Neuron (in vitro differentiated cells): ENCODE measurements around the gene RAPGEF1.
"Not testable (repeated sequence)": the region's sequence is repeated elsewhere in the genome, so short reads cannot be mapped to it uniquely, and the experiment has no call there.

Experiments
- H2AFZ ChIP-seq: one replicate; pipeline ENCODE4 v1.6.1; 2013; ENCODE audit warnings: low read depth, mild to moderate bottlenecking, inconsistent platforms, low read length, moderate library complexity
- H3K27me3 ChIP-seq: one replicate; pipeline ENCODE4 v1.6.1; 2013; ENCODE audit warnings: low read length; ENCODE audit not compliant: insufficient read depth
- H3K36me3 ChIP-seq: one replicate; pipeline ENCODE4 v1.6.1; 2013; ENCODE audit warnings: low read length; ENCODE audit not compliant: insufficient read depth
- H3K4me1 ChIP-seq: one replicate; pipeline ENCODE4 v1.6.1; 2013; ENCODE audit warnings: low read length; ENCODE audit not compliant: insufficient read depth
- H3K4me3 ChIP-seq: 2 replicates; pipeline ENCODE4 v1.5.1; 2013; ENCODE audit warnings: mild to moderate bottlenecking, low read length, moderate library complexity
- H3K9me3 ChIP-seq: one replicate; pipeline ENCODE4 v1.6.1; 2013; ENCODE audit warnings: low read length

RAPGEF1 gene

GRCh38 chr9:131762356-131762932, 22.6 kb upstream of the RAPGEF1 start:
- H3K27me3 ChIP-seq, result peaks cover 14% of the 10 kb centered on the region
- H3K9me3 ChIP-seq, result no peaks in the 10 kb centered on the region
- no peak overlapping the region for H3K4me3 ChIP-seq
- no peaks in the 10 kb centered on the region for H3K36me3 ChIP-seq
- H3K4me1 ChIP-seq, result no peaks in the 10 kb centered on the region
- H2AFZ ChIP-seq, result no peak overlapping the region

- Histone ChIP-seq H3K4me1 (no peaks in the 10 kb centered on the region), H2AFZ (no peak overlapping the region)
Observed at GRCh38 chr9:131759017-131759647, 19.3 kb upstream of the RAPGEF1 start.

GRCh38 chr9:131757549-131757948, 17.7 kb upstream of the RAPGEF1 start:
- Histone ChIP-seq H3K27me3 (peaks cover 9% of the 10 kb centered on the region), H3K4me3 (no peak overlapping the region), H3K36me3 (no peaks in the 10 kb centered on the region), H2AFZ (no peak overlapping the region), H3K9me3 (no peaks in the 10 kb centered on the region), H3K4me1 (no peaks in the 10 kb centered on the region)

More at GRCh38 chr9:131759017-131759647, 19.3 kb upstream of the RAPGEF1 start:
- Histone ChIP-seq H3K27me3 (peaks cover 9% of the 10 kb centered on the region), H3K4me3 (no peak overlapping the region), H3K36me3 (no peaks in the 10 kb centered on the region), H3K9me3 (no peaks in the 10 kb centered on the region)

DNA sequence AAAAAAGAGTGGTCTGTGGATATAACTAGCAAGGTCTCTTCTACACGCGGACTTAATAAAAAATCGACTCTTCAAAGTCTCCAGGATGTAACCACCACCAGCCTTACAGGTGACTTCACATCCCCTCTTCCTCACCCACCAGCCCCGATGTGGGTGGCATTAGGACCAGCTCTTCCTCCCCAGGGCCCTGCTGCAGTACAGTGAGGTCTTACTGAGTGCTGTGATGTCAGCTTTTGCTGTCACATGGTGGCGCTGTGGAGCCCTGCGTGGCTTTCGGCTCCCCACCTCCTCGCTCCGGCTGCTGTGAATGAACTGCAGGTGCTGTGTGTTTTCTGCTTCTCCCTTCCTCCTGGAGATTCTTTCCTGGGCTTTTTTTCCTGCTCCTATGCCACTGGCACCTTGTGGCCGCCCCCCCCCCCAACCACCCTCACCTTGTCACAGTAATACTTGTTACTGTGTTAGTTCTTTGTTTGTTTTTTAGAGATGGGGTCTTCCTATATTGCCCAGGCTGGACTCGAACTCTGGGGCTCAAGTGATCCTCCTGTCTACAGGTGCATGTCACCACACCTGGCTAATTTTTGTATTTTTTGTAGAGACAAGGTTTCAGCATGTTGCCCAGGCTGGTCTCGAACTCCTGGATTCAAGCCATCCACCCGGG, 15.8 kb upstream of the RAPGEF1 start:
- H2AFZ ChIP-seq, result no peak overlapping the region
- H3K4me3 ChIP-seq, result no peak overlapping the region
- H3K36me3 ChIP-seq, result no peaks in the 10 kb centered on the region
- peaks cover 9% of the 10 kb centered on the region for H3K27me3 ChIP-seq
- no peaks in the 10 kb centered on the region for H3K4me1 ChIP-seq
- no peaks in the 10 kb centered on the region for H3K9me3 ChIP-seq

GRCh38 chr9:131754846-131755245, 15.0 kb upstream of the RAPGEF1 start:
- Histone ChIP-seq H3K27me3 (peaks cover 9% of the 10 kb centered on the region), H3K4me3 (no peak overlapping the region), H3K4me1 (no peaks in the 10 kb centered on the region), H2AFZ (no peak overlapping the region), H3K36me3 (no peaks in the 10 kb centered on the region), H3K9me3 (no peaks in the 10 kb centered on the region)

- not testable (repeated sequence) for H2AFZ ChIP-seq, H3K36me3 ChIP-seq, H3K27me3 ChIP-seq, H3K9me3 ChIP-seq, H3K4me1 ChIP-seq, H3K4me3 ChIP-seq
Observed at GRCh38 chr9:131753751-131754150, 13.9 kb upstream of the RAPGEF1 start.

DNA sequence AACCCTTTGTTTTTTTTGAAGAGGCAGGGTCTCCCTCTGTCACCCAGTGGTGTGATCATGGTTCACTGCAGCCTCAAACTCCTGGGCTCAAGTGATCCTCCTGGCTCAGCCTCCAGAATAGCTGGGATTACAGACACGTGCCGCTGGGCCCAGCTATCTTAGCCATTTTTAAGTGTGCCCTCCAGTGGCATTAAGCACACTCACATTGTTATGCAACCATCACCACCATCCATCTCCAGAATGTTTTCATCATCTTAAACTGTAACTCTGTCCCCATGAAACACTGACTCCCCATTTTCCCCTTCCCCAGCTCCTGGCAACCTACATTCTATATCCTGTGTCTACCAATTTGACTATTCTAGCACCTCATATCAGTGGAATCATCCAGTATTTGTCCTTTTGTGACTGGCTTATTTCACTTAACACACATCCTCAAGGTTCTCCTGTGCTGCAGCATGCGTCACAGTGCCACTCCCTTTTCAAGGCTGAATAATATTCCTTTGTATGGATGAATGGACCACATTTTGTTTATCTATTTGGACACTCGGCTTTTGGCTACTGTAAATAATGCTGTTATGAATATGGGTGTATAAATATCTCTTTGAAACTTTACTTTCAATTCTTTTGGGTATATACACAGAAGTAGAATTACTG, 12.5 kb upstream of the RAPGEF1 start:
- Histone ChIP-seq H3K27me3 (no peaks in the 10 kb centered on the region), H3K4me1 (no peaks in the 10 kb centered on the region), H3K36me3 (no peaks in the 10 kb centered on the region), H3K9me3 (no peaks in the 10 kb centered on the region), H3K4me3 (no peak overlapping the region), H2AFZ (no peak overlapping the region)

DNA sequence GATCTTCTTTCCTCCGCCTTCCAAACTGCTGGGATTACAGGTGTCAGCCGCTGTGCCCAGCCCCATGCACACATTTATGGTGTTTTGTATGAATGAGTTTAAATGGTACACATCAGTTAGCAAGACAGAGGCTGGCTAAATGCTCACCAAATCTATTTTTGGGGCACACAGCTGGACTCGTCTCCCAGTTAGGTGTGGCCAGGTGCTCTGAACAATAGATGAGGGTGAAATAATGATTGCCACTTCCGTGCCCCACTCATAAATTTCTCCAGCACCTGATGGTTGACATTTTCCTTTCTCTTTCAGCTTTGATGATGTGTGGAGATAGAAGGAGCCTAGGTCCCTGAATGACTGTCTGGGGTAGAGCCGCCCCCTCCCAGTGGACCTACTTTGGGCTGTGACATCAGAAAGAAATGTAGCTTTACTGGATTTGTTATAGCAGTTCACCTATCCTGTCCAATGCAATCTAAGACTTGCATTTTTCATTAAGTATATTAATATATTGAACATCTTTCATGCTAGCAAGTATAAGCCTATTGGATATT, 8.6 kb upstream of the RAPGEF1 start:
- no peaks in the 10 kb centered on the region for H3K9me3 ChIP-seq
- H3K27me3 ChIP-seq, result no peaks in the 10 kb centered on the region
- H3K4me3 ChIP-seq, result no peak overlapping the region
- H2AFZ ChIP-seq, result no peak overlapping the region
- no peaks in the 10 kb centered on the region for H3K36me3 ChIP-seq
- H3K4me1 ChIP-seq, result peaks cover 3% of the 10 kb centered on the region

DNA sequence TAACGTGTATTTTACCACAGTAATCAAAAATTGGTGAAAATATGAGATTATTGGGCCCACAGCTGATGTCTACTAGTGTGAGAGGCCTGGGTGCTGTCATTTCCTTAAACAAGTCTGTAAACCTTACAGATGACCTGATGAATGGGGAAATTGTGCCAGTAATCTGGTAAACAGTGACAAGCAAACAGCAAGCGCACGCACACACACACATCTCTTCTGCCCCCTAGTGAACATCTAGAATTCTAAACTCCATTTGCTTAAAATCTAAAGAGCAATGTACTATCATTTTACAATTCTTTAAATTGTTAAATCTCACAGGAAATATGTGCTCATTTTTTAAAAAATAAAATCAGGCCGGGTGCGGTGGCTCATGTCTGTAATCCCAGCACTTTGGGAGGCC, 7.5 kb upstream of the RAPGEF1 start:
- H3K4me3 ChIP-seq, result no peak overlapping the region
- H3K27me3 ChIP-seq, result no peaks in the 10 kb centered on the region
- H2AFZ ChIP-seq, result no peak overlapping the region
- peaks cover 3% of the 10 kb centered on the region for H3K4me1 ChIP-seq
- H3K9me3 ChIP-seq, result no peaks in the 10 kb centered on the region
- H3K36me3 ChIP-seq, result no peaks in the 10 kb centered on the region

DNA sequence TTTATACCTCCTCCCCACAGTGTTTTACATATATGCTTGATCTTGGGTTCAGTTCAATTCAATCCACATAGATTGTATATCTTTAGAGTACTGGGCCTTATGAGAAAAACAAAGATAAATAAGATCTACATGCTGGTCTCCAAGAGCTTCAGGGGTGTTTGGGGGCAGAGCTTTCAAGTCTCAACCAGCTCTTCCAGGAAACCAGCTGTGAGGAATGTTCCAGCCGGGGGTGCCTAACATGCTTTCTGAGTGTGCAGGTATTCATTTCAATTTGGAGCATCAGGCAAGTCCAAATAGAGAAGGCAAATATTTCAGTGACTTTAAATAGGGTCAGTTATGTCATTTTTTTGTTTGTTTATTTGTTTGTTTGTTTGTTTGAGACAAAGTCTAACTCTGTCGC, 5.7 kb upstream of the RAPGEF1 start:
- Histone ChIP-seq H3K27me3 (no peaks in the 10 kb centered on the region), H2AFZ (no peak overlapping the region), H3K4me1 (peaks cover 3% of the 10 kb centered on the region), H3K36me3 (no peaks in the 10 kb centered on the region), H3K4me3 (no peak overlapping the region), H3K9me3 (no peaks in the 10 kb centered on the region)

- H3K4me3 ChIP-seq, result no peak overlapping the region
- peaks cover 3% of the 10 kb centered on the region for H3K4me1 ChIP-seq
- H3K36me3 ChIP-seq, result no peaks in the 10 kb centered on the region
- no peak overlapping the region for H2AFZ ChIP-seq
- H3K27me3 ChIP-seq, result no peaks in the 10 kb centered on the region
- no peaks in the 10 kb centered on the region for H3K9me3 ChIP-seq
Observed at GRCh38 chr9:131744720-131745201, 4.9 kb upstream of the RAPGEF1 start.

- no peak overlapping the region for H2AFZ ChIP-seq
- peaks cover 3% of the 10 kb centered on the region for H3K4me1 ChIP-seq
- H3K4me3 ChIP-seq, result no peak overlapping the region
- no peaks in the 10 kb centered on the region for H3K9me3 ChIP-seq
- no peaks in the 10 kb centered on the region for H3K27me3 ChIP-seq
- no peaks in the 10 kb centered on the region for H3K36me3 ChIP-seq
Observed at GRCh38 chr9:131744171-131744719, 4.4 kb upstream of the RAPGEF1 start.

- Histone ChIP-seq H3K4me3 (no peak overlapping the region), H2AFZ (no peak overlapping the region), H3K27me3 (no peaks in the 10 kb centered on the region), H3K36me3 (no peaks in the 10 kb centered on the region), H3K9me3 (no peaks in the 10 kb centered on the region), H3K4me1 (peaks cover 7% of the 10 kb centered on the region)
Observed at GRCh38 chr9:131743501-131743900, 3.6 kb upstream of the RAPGEF1 start.
